Left renal cortex interstitium (tissue), 4 donors: ENCODE measurements around the gene CTNNA3. TPM values are rescaled to one million over a fixed set of nuclear protein-coding genes. Genes with fewer than 3 reads are reported as not detected.

Source experiments
- DNase-seq, 4 donors: peaks; one replicate each; pipeline ENCODE4 v3.0.0-alpha.2; 2013; ENCODE audit warnings: low read depth in 4 of 4, low spot score in 2 of 4, missing footprints in 1 of 4
- polyA plus RNA-seq, 4 donors: library from polyadenylated mRNA; unstranded; fragments of 120-200 nt; gene quantifications; one replicate each; pipeline ENCODE4 v1.2.1, GENCODE V29; 2013; ENCODE audit not compliant: insufficient read length in 4 of 4

The CTNNA3 gene
- polyA plus RNA-seq, 4 donors = 2.5 to 4.2 (median 2.6) TPM

GRCh38 chr10:66792441-66792840 is 903.6 kb downstream of the CTNNA3 start:
- DNase-seq = no peak

- DNase-seq = no peak
These were observed 907.6 kb downstream of the CTNNA3 start for GRCh38 chr10:66788178-66788987.

- DNase-seq = no peak
These were observed 909.3 kb downstream of the CTNNA3 start for GRCh38 chr10:66786709-66787108.

- DNase-seq = no peak
These were observed 911.2 kb downstream of the CTNNA3 start for GRCh38 chr10:66784770-66785169.

- no peak for DNase-seq
These were observed 912.7 kb downstream of the CTNNA3 start for GRCh38 chr10:66783316-66783715.

- DNase-seq = no peak
These were observed 913.2 kb downstream of the CTNNA3 start for GRCh38 chr10:66782776-66783175.

- no peak for DNase-seq
These were observed 913.9 kb downstream of the CTNNA3 start for GRCh38 chr10:66782144-66782543.

DNA sequence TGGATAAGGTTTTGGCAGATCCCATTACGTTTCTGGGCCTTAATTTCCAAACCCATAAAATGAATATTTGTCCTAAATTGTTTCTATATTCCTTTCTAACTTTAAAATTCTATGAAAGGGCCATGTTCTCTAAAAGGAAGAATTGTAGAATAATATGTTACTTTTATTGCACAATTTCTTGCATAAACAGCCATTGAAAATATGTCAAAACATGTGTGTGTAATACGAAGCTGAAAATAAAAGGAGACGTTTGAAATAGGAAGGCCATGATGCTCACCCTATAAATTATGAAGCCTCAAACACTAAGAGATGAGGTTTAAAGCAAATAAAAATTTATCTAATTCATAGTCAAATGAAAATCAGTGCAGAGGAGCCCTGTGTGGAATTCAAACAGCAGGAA is 915.2 kb downstream of the CTNNA3 start:
- DNase-seq = no peak

- no peak for DNase-seq
These were observed 917.6 kb downstream of the CTNNA3 start for GRCh38 chr10:66778351-66778750.

DNA sequence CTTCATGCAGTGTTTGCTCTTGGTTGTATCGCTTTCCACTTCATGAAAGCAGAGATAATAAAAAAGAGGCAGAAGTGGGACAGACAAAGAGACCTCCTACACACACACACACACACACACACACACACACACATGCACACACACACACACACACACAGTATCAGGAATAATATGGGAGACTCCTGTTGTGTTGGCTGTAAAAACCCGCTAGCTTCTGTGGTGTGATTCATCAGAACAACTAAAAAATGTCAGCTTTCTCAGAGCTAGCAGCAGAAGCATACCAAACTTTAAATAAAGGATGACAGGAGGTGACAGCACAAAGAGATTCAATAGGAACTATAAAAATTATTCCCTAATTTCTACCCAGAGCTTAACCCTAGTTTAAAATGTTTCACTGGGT is 918.3 kb downstream of the CTNNA3 start:
- no peak for DNase-seq

DNA sequence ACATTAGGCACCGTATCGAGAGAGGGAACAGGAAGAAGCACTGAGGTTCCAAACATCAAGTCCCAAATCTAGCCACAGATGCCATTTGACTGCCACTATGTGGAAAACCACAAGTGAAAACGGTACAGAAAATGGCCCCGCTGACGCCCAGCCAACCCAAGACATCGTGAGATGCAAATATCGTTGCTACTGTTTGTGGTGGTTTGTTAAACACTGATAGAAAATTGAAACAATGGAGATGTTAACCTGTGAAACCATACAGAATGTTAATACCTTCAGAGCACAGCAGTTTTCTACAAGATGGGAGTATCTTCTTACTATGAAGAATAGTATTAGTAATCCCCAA is 922.5 kb downstream of the CTNNA3 start:
- DNase-seq = no peak

DNA sequence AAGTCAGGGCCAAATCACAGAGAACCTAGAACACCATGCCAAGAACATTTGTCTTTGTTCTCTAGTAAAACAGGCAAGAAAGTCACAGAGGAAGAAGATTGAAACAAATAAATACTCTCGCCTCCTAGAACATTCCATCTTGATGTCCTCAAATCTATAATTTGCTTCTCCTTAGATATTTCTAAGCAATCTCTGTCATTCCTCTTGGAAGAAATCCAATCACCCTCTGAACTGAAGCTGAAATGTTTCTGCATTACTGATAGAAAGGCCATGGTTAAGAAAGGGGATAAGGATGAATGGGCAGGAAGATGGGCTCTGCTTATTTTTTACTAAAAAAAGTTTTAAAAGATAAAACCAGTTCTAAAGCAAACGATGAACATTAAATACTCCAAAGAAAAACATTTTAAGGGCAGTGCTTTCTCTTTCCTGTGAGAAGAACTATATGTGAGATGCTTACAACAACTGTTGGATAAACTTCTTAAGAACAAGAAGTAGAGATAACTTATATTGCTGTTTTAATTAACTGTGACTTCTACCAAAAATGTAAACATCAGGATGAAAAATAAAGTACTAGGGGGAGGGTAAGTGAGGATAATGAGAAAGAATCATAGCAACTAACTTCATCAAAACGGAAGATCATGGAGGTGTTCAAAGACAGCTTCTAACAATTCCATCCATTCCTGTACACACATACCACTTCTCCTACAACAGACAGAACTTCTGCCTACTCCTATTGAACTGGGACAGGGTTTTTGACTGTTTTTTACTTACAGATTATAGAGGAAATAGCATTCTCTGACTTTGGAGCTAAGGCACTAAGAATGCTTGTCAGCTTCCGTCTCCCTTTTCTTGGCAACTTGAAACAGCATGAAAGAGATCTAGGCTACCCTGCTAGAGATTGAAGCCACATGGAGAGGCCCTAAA is 923.2 kb downstream of the CTNNA3 start:
- no peak for DNase-seq

DNA sequence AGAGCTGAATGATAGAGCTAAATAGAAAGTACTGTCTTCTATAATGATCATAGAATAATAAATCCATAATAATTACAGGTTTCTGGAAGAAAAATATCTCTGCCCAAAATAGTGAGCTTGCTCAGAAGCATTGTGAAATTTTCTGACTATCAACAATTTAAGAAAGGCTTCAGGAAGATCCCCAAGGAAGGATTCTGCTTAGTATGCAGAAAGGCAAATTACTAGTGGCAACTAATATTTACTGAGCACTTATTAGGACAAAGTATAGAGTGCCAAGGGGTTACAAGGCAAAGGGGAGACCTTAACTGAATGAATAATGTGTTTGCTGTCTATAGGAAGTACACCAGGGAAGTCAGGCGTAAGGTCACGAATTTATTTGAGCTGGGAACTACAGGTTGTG is 928.3 kb downstream of the CTNNA3 start:
- no peak for DNase-seq

DNA sequence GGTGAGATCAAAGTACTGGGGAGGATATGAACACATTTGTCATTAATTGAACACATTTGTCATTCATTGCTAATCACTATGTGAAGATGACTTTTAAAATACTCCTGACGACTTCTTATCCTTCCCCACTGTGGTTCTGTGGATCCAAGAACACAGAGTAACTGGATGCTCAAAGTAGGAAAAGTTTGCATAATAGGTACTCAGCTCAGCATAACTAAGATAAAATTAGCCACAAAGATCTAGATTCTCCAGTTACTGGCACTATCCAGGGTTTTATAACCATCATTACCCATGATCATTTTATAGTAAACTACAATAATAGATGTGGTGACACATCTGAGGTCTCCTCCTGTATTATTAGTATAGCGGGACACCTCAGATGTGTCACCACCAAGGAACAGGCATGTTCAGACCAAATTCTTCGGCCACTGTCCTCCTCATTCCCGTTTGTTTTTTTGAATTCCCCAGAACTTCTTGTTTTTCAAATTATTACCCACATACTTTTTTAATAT is 933.7 kb downstream of the CTNNA3 start:
- no peak for DNase-seq

DNA sequence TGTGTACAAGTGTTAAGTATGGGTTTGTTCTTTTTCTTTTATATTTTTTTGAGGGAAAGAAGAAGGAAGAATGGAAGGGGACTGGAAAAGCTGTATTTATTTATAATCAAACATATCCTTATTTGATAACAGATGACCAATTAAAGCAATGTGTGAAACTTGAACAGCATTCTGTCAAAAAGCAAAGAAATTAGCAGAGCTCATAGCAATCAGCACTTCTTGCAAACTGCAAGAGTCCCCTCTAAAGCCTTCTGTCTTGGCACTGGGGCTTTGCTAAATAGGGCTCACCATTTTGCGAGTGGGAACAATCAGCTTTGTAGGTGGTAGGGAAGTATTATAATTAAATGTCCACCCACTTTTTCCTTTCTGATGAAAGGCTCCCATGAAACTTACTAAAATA is 935.1 kb downstream of the CTNNA3 start:
- no peak for DNase-seq

GRCh38 chr10:66755474-66755873 is 940.5 kb downstream of the CTNNA3 start:
- DNase-seq = no peak

DNA sequence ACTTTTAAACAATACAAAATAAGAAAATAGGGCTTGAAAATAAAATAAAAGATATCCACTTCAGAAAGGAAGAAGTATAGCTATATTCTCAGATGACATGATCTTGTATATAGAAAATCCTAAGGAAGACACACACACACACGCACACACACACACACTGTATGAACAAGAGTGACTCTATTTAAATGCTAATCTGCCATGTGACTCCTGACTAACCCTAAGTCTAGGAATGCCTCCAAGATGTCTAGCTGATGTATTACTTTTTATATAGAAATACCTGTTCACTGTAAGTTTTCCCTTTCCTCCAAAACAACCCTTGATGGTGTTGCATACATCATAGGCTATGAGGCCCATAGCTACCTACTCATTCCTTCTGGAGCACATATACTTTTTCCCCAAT is 943.3 kb downstream of the CTNNA3 start:
- DNase-seq = no peak

DNA sequence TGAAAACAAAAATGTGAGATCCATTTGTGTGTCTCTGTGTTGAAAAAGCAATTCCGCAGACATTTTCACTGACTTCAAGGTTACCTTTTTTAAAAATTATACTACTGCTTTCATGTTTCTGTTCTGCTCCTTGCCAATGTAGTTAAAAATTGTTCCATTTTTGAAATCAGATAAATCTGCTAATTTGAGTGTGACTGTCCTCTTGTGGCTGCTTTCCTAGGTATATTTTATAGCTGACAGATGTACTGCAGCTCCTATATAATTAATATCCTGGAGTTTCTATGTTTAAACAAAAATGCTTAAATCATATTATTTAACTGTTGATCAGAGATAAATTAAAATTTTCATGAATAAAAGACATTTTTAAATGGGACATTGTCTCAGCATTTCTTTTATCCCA is 947.8 kb downstream of the CTNNA3 start:
- DNase-seq = no peak

DNA sequence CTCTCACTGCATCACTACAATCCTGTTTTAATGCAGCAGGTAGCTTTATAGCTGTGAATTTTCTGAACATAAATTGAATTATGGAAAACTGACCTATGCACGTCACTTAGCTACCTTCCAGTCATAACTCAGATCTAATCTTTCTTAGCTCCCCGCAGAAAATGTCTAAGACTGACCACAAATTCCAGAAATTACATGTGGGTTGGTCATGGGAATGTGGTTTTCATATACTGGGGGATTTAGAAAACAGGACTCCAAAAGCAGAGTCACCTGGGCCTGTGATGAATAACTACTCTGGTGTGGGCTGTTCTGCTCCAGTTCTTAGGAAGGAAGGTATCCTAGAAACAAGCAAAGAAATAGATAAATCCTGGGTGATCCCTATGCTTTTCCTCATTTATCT is 948.5 kb downstream of the CTNNA3 start:
- no peak for DNase-seq

GRCh38 chr10:66746711-66747110 is 949.3 kb downstream of the CTNNA3 start:
- DNase-seq = no peak

DNA sequence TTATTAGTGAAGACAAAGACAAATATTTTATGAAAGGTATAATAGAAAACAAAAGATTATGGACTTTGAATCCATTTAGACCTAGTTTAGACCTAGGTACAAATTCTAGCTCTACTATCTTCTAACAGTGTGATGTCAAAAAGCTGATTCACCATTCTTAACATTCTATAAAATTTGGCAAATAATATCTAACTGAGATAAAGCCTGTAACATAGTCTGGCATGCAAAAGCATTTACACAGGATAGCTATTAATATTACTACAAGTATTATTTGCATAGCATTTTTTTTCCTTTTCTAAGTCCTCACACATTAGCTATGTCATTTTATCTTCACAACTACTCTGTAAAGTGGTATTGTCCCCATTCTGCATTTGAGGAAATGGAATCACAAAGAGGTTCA is 949.7 kb downstream of the CTNNA3 start:
- DNase-seq = no peak

- DNase-seq = no peak
These were observed 951.1 kb downstream of the CTNNA3 start for GRCh38 chr10:66744915-66745314.
